IPS-20b (cell line): ENCODE results near the gene POLD3.
"Not testable (repeated sequence)": the region's sequence is repeated elsewhere in the genome, so short reads cannot be mapped to it uniquely, and the experiment has no call there.

ENCODE experiments used
- H3K27ac ChIP-seq: one replicate; pipeline ENCODE4 v1.5.1; 2013; ENCODE audit warnings: low read length
- H3K27me3 ChIP-seq: 2 replicates; pipeline ENCODE4 v1.6.1; 2013; ENCODE audit warnings: mild to moderate bottlenecking, low read length, inconsistent platforms; ENCODE audit not compliant: insufficient read depth
- H3K36me3 ChIP-seq: 2 replicates; pipeline ENCODE4 v1.6.1; 2013; ENCODE audit warnings: low read depth, mild to moderate bottlenecking, inconsistent platforms, low read length, moderate library complexity; ENCODE audit not compliant: insufficient read depth
- H3K4me1 ChIP-seq: 2 replicates; pipeline ENCODE4 v1.6.1; 2013; ENCODE audit warnings: mild to moderate bottlenecking, control low read depth, inconsistent platforms, low read length, moderate library complexity; ENCODE audit not compliant: insufficient read depth
- H3K4me3 ChIP-seq: 2 replicates; pipeline ENCODE4 v1.5.1; 2013; ENCODE audit warnings: mild to moderate bottlenecking, low read length, inconsistent platforms
- H3K9ac ChIP-seq: 2 replicates; pipeline ENCODE4 v1.6.1; 2013; ENCODE audit warnings: low read depth, mild to moderate bottlenecking, inconsistent platforms, low read length, moderate library complexity
- H3K9me3 ChIP-seq: 2 replicates; pipeline ENCODE4 v1.6.1; 2013; ENCODE audit warnings: mild to moderate bottlenecking, low read depth, low read length, inconsistent platforms; ENCODE audit not compliant: insufficient read depth

The POLD3 gene

DNA sequence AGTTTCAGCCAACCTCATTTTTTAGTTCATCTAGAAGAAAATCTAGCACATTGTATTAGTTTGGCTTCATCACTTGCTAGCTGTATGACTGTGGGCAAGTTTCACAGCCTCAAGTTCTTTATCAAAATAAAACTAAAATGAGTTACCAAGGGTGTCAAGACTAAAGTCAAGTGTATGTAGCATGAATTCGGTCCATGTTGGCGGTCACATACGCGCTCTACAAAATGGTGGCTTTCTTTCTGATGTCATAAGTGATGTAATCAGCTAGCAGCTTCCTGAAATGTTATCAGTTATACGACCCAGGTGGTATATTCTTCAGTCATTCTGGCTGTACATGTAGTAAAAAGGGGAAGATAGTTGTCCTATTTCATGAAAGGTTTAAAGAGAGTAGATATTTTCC is 50.5 kb downstream of the POLD3 start:
- no peaks in the 10 kb centered on the region for H3K9me3 ChIP-seq
- H3K36me3 ChIP-seq, result peaks cover 60% of the 10 kb centered on the region

GRCh38 chr11:74644081-74644480 is 51.7 kb downstream of the POLD3 start:
- H3K36me3 ChIP-seq, result peaks cover 52% of the 10 kb centered on the region
- no peaks in the 10 kb centered on the region for H3K9me3 ChIP-seq
- no peaks in the 10 kb centered on the region for H3K27me3 ChIP-seq
- H3K4me1 ChIP-seq, result no peaks in the 10 kb centered on the region
- H3K27ac ChIP-seq, result no peak overlapping the region
- H3K9ac ChIP-seq, result no peak overlapping the region
- H3K4me3 ChIP-seq, result no peak overlapping the region

More for the DNA sequence above, 50.5 kb downstream of the POLD3 start:
- no peaks in the 10 kb centered on the region for H3K4me1 ChIP-seq
- H3K9ac ChIP-seq, result no peak overlapping the region
- no peak overlapping the region for H3K27ac ChIP-seq
- H3K4me3 ChIP-seq, result no peak overlapping the region
- H3K27me3 ChIP-seq, result no peaks in the 10 kb centered on the region

DNA sequence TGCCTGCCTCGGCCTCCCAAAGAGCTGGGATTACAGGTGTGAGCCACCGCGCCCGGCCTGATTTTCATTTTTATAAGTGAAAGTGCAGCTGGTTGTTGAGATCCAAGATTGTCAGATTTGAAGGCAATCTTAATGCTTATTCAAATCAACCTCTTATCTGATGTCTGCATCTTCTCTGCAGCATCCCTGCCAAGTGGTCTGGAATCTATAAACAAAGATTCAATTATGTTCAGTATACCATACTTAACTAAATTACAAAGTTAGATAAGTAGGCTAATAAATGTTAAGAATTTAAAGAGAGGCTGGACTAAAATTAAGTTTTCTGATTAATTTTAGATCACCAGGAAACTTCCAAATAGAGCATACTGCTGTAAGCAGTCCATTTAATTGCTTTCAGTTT is 53.8 kb downstream of the POLD3 start:
- Histone ChIP-seq H3K9me3 (no peaks in the 10 kb centered on the region), H3K9ac (no peak overlapping the region), H3K4me3 (no peak overlapping the region), H3K27ac (no peak overlapping the region), H3K36me3 (peaks cover 31% of the 10 kb centered on the region), H3K4me1 (no peaks in the 10 kb centered on the region), H3K27me3 (no peaks in the 10 kb centered on the region)

DNA sequence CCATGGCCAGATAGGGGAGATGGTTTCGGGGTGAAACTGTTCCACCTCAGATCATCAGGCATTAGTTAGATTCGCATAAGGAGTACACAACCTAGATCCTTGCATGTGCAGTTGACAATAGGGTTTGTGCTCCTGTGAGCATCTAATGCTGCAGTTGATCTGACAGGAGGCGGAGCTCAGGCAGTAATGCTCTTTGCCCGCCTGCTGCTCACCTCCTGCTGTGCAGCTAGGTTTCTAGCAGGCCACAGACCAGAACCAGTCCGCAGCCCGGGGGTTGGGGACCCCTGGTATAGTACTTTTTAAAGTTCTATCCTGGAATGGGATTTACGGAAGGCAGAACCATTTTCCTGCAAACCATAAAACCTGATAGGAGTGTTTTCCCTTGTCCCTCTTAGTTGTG is 54.6 kb downstream of the POLD3 start:
- Histone ChIP-seq H3K36me3 (peaks cover 23% of the 10 kb centered on the region), H3K9ac (no peak overlapping the region), H3K9me3 (no peaks in the 10 kb centered on the region), H3K4me3 (no peak overlapping the region), H3K4me1 (no peaks in the 10 kb centered on the region), H3K27ac (no peak overlapping the region), H3K27me3 (no peaks in the 10 kb centered on the region)

DNA sequence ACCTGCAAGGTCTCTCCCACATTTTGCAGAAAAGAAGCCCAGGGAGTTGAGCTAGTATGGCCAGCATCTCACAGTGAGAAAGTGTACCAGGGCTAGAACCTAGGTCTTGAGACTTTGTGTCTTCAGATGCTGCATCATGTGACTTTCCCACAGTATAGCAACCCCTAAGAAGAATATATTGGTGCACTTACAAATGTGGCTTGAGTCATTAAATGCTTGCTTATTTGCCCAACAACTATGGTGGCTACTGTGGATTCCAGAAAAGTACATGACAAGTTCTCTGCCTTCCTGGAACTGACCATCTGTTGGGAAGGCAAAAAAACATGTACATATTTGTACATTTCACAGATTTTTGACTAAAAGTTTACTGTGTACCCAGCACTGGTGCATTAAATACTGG is 55.0 kb downstream of the POLD3 start:
- no peak overlapping the region for H3K9ac ChIP-seq
- H3K36me3 ChIP-seq, result peaks cover 19% of the 10 kb centered on the region; the same call in 1 of the 2 replicates
- no peaks in the 10 kb centered on the region for H3K4me1 ChIP-seq
- no peaks in the 10 kb centered on the region for H3K9me3 ChIP-seq
- H3K27ac ChIP-seq, result no peak overlapping the region
- no peak overlapping the region for H3K4me3 ChIP-seq
- no peaks in the 10 kb centered on the region for H3K27me3 ChIP-seq

GRCh38 chr11:74647831-74648230 is 55.4 kb downstream of the POLD3 start:
- Histone ChIP-seq H3K36me3 (peaks cover 18% of the 10 kb centered on the region; the same call in 1 of the 2 replicates), H3K27me3 (no peaks in the 10 kb centered on the region), H3K9ac (no peak overlapping the region), H3K27ac (no peak overlapping the region), H3K9me3 (no peaks in the 10 kb centered on the region), H3K4me3 (no peak overlapping the region), H3K4me1 (no peaks in the 10 kb centered on the region)

DNA sequence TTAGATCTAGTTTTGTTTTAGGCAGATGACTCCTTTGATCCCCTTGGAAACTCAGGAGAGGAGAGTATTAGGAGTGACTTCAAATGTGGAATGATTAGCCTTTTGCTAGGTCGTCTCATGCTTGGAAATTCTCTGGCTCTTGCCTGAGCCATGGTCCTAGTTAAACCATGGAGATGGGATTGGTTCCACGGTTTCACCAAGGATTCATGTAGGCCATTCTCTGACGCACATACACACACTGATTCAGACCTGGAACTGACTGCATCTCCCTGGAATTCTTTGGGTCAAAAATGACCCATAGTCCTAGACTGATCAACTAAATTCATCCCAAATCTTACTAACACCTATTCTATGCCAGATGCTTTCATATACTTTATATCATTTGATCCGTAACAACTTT is 56.5 kb downstream of the POLD3 start:
- Histone ChIP-seq H3K27me3 (no peaks in the 10 kb centered on the region), H3K9ac (no peak overlapping the region), H3K36me3 (peaks cover 16% of the 10 kb centered on the region; the same call in 1 of the 2 replicates)

GRCh38 chr11:74650498-74650897 is 58.1 kb downstream of the POLD3 start:
- no peaks in the 10 kb centered on the region for H3K27me3 ChIP-seq
- H3K4me1 ChIP-seq, result no peaks in the 10 kb centered on the region
- no peak overlapping the region for H3K4me3 ChIP-seq
- no peak overlapping the region for H3K27ac ChIP-seq
- no peaks in the 10 kb centered on the region for H3K9me3 ChIP-seq
- H3K36me3 ChIP-seq, result peaks cover 9% of the 10 kb centered on the region; the same call in 1 of the 2 replicates
- H3K9ac ChIP-seq, result no peak overlapping the region

More for the DNA sequence above, 56.5 kb downstream of the POLD3 start:
- Histone ChIP-seq H3K27ac (no peak overlapping the region), H3K9me3 (no peaks in the 10 kb centered on the region), H3K4me1 (no peaks in the 10 kb centered on the region), H3K4me3 (no peak overlapping the region)

DNA sequence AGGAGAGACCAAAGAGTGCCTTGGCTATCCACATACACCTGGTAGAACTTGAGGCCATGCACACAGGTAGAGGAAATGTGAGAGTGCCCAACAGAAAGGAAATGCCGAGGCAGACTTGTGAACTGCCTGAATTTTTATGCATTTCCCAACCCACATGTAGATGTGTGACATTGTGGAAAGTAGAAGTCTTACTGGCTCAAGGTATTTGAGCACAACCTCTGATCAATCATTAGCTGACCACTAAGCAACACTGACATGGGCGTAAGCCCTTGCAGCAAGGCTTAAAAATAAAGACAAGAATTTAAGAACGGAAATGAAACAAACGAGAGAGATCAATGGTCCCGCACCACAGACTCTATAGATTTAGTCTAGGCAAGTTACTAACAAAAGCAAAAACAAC is 62.6 kb downstream of the POLD3 start:
- Histone ChIP-seq H3K27me3 (no peaks in the 10 kb centered on the region), H3K27ac (no peak overlapping the region), H3K4me3 (no peak overlapping the region), H3K4me1 (no peaks in the 10 kb centered on the region), H3K9ac (no peak overlapping the region), H3K36me3 (peaks cover 4% of the 10 kb centered on the region; the same call in 1 of the 2 replicates), H3K9me3 (peaks cover 4% of the 10 kb centered on the region; the same call in 1 of the 2 replicates)

GRCh38 chr11:74659124-74659523 is 66.7 kb downstream of the POLD3 start:
- not testable (repeated sequence) for H3K4me3 ChIP-seq, H3K4me1 ChIP-seq, H3K9ac ChIP-seq, H3K36me3 ChIP-seq, H3K27ac ChIP-seq, H3K27me3 ChIP-seq, H3K9me3 ChIP-seq

- no peak overlapping the region for H3K27ac ChIP-seq
- H3K27me3 ChIP-seq, result no peaks in the 10 kb centered on the region
- no peaks in the 10 kb centered on the region; the same call in 1 of the 2 replicates for H3K4me1 ChIP-seq
- H3K9ac ChIP-seq, result no peak overlapping the region
- H3K4me3 ChIP-seq, result no peak overlapping the region
- H3K9me3 ChIP-seq, result peaks cover 4% of the 10 kb centered on the region; the same call in 1 of the 2 replicates
- no peaks in the 10 kb centered on the region for H3K36me3 ChIP-seq
Measured at GRCh38 chr11:74662487-74663103, 70.2 kb downstream of the POLD3 start.

GRCh38 chr11:74663315-74663714 is 70.9 kb downstream of the POLD3 start:
- no peak overlapping the region for H3K9ac ChIP-seq
- no peak overlapping the region for H3K27ac ChIP-seq
- H3K27me3 ChIP-seq, result no peaks in the 10 kb centered on the region
- H3K4me1 ChIP-seq, result no peaks in the 10 kb centered on the region; the same call in 1 of the 2 replicates
- H3K9me3 ChIP-seq, result peaks cover 4% of the 10 kb centered on the region; the same call in 1 of the 2 replicates
- no peak overlapping the region for H3K4me3 ChIP-seq
- H3K36me3 ChIP-seq, result no peaks in the 10 kb centered on the region
